ENCODE measurements around the gene CRELD2. TPM values are rescaled to one million over a fixed set of nuclear protein-coding genes. Genes with fewer than 3 reads are reported as not detected.

The CRELD2 gene
- total RNA-seq (2014; rRNA removed; shearing (Covaris generic)), result 41.9 and 48.3 TPM in 2 replicates

- peak; percentile 78 for DNase-seq (ENCODE audit: low spot score)
Measured at GRCh38 chr22:49917974-49918910, at the start of gene CRELD2, which contains the start of gene ALG12. TSS of gene CRELD2 (plus strand) at chr22:49918634. CDS start at chr22:49918770, 136 bp downstream. TSS of gene ALG12 (minus strand) at chr22:49918438. CDS start at chr22:49913765, 4,673 bp downstream.

GRCh38 chr22:49869086-49869830, 49.2 kb upstream of the CRELD2 start:
- DNase-seq (ENCODE audit: low spot score), result no peak

- no peak for DNase-seq (ENCODE audit: low spot score)
Measured at GRCh38 chr22:49869845-49870712, 48.4 kb upstream of the CRELD2 start.

GRCh38 chr22:49871482-49871881, 47.0 kb upstream of the CRELD2 start:
- DNase-seq (ENCODE audit: low spot score), result no peak

GRCh38 chr22:49872347-49872746, 46.1 kb upstream of the CRELD2 start:
- no peak for DNase-seq (ENCODE audit: low spot score)

GRCh38 chr22:49873228-49873940, 45.0 kb upstream of the CRELD2 start:
- DNase-seq (ENCODE audit: low spot score), result no peak

- no peak for DNase-seq (ENCODE audit: low spot score)
Measured at GRCh38 chr22:49877642-49878041, 40.8 kb upstream of the CRELD2 start.

GRCh38 chr22:49878206-49878605, 40.2 kb upstream of the CRELD2 start:
- no peak for DNase-seq (ENCODE audit: low spot score)

- DNase-seq (ENCODE audit: low spot score), result no peak
Measured at GRCh38 chr22:49879871-49880270, 38.6 kb upstream of the CRELD2 start.

GRCh38 chr22:49880281-49880680, 38.2 kb upstream of the CRELD2 start:
- no peak for DNase-seq (ENCODE audit: low spot score)

GRCh38 chr22:49881856-49882255, 36.6 kb upstream of the CRELD2 start:
- DNase-seq (ENCODE audit: low spot score), result no peak

- DNase-seq (ENCODE audit: low spot score), result no peak
Measured at GRCh38 chr22:49882519-49883293, 35.7 kb upstream of the CRELD2 start.

GRCh38 chr22:49883294-49883640, 35.2 kb upstream of the CRELD2 start:
- DNase-seq (ENCODE audit: low spot score), result no peak

GRCh38 chr22:49884075-49884474, 34.4 kb upstream of the CRELD2 start:
- DNase-seq (ENCODE audit: low spot score), result no peak

- DNase-seq (ENCODE audit: low spot score), result no peak
Measured at GRCh38 chr22:49884503-49885260, 33.8 kb upstream of the CRELD2 start.

- no peak for DNase-seq (ENCODE audit: low spot score)
Measured at GRCh38 chr22:49885281-49885680, 33.2 kb upstream of the CRELD2 start.

GRCh38 chr22:49885881-49886280, 32.6 kb upstream of the CRELD2 start:
- no peak for DNase-seq (ENCODE audit: low spot score)

- DNase-seq (ENCODE audit: low spot score), result no peak
Measured at GRCh38 chr22:49886346-49887063, 31.9 kb upstream of the CRELD2 start.

GRCh38 chr22:49887064-49887451, 31.4 kb upstream of the CRELD2 start:
- DNase-seq (ENCODE audit: low spot score), result no peak
